A673 (cell line): ENCODE measurements around the gene SIGLEC10.

Source experiments
- CTCF ChIP-seq: fragments of 300-800, 200-600 bp; sonication (generic); conservative IDR thresholded peaks from 2 replicates; pipeline ENCODE4 v1.5.1; 2017; ENCODE audit warnings: low read depth, mild to moderate bottlenecking, antibody characterized with exemption, low read length, moderate library complexity, mixed read lengths
- EZH2 ChIP-seq: fragments of 200-600 bp; sonication (generic); IDR thresholded peaks from 2 replicates; pipeline ENCODE4 v1.6.1; 2017; ENCODE audit warnings: borderline replicate concordance, low read depth, mild to moderate bottlenecking, mixed read lengths, antibody characterized with exemption, low read length; ENCODE audit not compliant: poor library complexity, severe bottlenecking

GRCh38 chr19:51367565-51368365 is 49.7 kb downstream of the SIGLEC10 start:
- TF ChIP-seq CTCF (no peak), EZH2 (no peak)
